Sigmoid colon (tissue), 7 donors: ENCODE results near the gene CFAP210. TPM values are rescaled to one million over a fixed set of nuclear protein-coding genes. Genes with fewer than 3 reads are reported as not detected.
"Not testable (repeated sequence)": the region's sequence is repeated elsewhere in the genome, so short reads cannot be mapped to it uniquely, and the experiment has no call there.

Experiments
- DNase-seq: peaks from one replicate; pipeline ENCODE4 v3.0.0-alpha.2; 2019
- H3K27ac ChIP-seq, 4 donors: fragments of 200-600 bp; sonication (generic); one replicate each; pipeline ENCODE4 v1.5.1; 2016 to 2019; ENCODE audit warnings: mild to moderate bottlenecking in 1 of 4
- H3K27me3 ChIP-seq, 3 donors: fragments of 200-600 bp; sonication (generic); one replicate each; pipeline ENCODE4 v1.5.1; 2019; ENCODE audit warnings: mild to moderate bottlenecking in 1 of 3
- H3K36me3 ChIP-seq, 4 donors: fragments of 200-600 bp; sonication (generic); one replicate each; pipeline ENCODE4 v1.5.1; 2016 to 2019
- H3K4me1 ChIP-seq, 4 donors: fragments of 200-600 bp; sonication (generic); one replicate each; pipeline ENCODE4 v1.5.1; 2017 to 2019
- H3K4me3 ChIP-seq, 4 donors: fragments of 200-600 bp; sonication (generic); one replicate each; pipeline ENCODE4 v1.5.1; 2017 to 2019; ENCODE audit warnings: mild to moderate bottlenecking in 2 of 4, moderate library complexity in 1 of 4
- H3K9me3 ChIP-seq, 4 donors: fragments of 200-600 bp in 3 of 4; sonication (generic) in 3 of 4; one replicate each; pipeline versions ENCODE4 v1.5.1 to v1.6.1; 2013 to 2019
- CTCF ChIP-seq, 4 experiments: fragments of 450-650 bp in 3 of 4; fragments of 200-600 bp in 1 of 4; IDR thresholded peaks; one replicate each; pipeline ENCODE4 v1.5.1; 2016 to 2019; ENCODE audit warnings: antibody characterized with exemption in 4 of 4, mild to moderate bottlenecking in 3 of 4, moderate library complexity in 2 of 4
- EP300 ChIP-seq, 4 donors: sonication (generic); formaldehyde crosslinking; IDR thresholded peaks; one replicate each; pipeline ENCODE4 v1.6.1; 2017; ENCODE audit warnings: antibody characterized with exemption in 4 of 4
- POLR2A ChIP-seq, 2 donors: fragments of 450-650 bp; IDR thresholded peaks; one replicate each; pipeline ENCODE4 v1.6.1; 2016; ENCODE audit warnings: antibody characterized with exemption in 2 of 2, mild to moderate bottlenecking in 2 of 2, moderate library complexity in 2 of 2
- POLR2AphosphoS5 ChIP-seq, 4 donors: sonication (generic); formaldehyde crosslinking; IDR thresholded peaks; one replicate each; pipeline ENCODE4 v1.6.1; 2017; ENCODE audit warnings: antibody characterized with exemption in 4 of 4
- WGBS, 2 donors: extraction: QIAGEN DNeasy Blood & Tissue Kit; methylation state at CpG; one replicate each; pipeline ENCODE4 v1.1.7; 2013; 5-methylcytosine and 5-hydroxymethylcytosine counted together
- intact Hi-C: fragments of 100-400 bp; cut with DNase I; formaldehyde crosslinking; loops from one replicate; pipeline ENCODE4 v1.15.1; 2023
- polyA plus RNA-seq, 3 donors: library from polyadenylated mRNA; stranded (reverse); fragments of 200-250 nt; gene quantifications; one replicate each; pipeline ENCODE4 v1.2.3, GENCODE V29; 2013
- total RNA-seq, 4 donors: library from RNA; depleted of rRNA; stranded (reverse); fragments of >200 nt; gene quantifications; one replicate each; pipeline ENCODE4 v1.1.0, GENCODE V29; 2016
- donor health status: healthy with polysubstance abuse.
- donor health status: Bipolar disorder and iron deficiency.
- donor health status: healthy.

The CFAP210 gene
- total and polyA plus RNA-seq, 7 donors: 0.04 TPM; not detected in 6

- TF ChIP-seq POLR2A (IDR thresholded peaks at IDR 0.05): no peak
- TF ChIP-seq EP300 (IDR thresholded peaks at IDR 0.05): no peak
- no peak for TF ChIP-seq POLR2AphosphoS5 (IDR thresholded peaks at IDR 0.05)
- no peak for TF ChIP-seq CTCF (IDR thresholded peaks at IDR 0.05)
- intact Hi-C loops: no loop called here
- WGBS, 2 donors: 88 to 91% methylated on average over 1 of the region's 1 CpG
- Histone ChIP-seq H3K27ac (no peak overlapping the region), H3K36me3 (peaks cover 0 to 43% (median 7%) of the 10 kb centered on the region in 4 donors), H3K27me3 (no peaks in the 10 kb centered on the region), H3K4me1 (peaks cover 0 to 6% (median 2%) of the 10 kb centered on the region in 4 donors), H3K4me3 (no peak overlapping the region), H3K9me3 (no peaks in the 10 kb centered on the region)
- DNase-seq: no peak
Observed at GRCh38 chr2:169620509-169620908, 73.7 kb downstream of the CFAP210 start.

DNA sequence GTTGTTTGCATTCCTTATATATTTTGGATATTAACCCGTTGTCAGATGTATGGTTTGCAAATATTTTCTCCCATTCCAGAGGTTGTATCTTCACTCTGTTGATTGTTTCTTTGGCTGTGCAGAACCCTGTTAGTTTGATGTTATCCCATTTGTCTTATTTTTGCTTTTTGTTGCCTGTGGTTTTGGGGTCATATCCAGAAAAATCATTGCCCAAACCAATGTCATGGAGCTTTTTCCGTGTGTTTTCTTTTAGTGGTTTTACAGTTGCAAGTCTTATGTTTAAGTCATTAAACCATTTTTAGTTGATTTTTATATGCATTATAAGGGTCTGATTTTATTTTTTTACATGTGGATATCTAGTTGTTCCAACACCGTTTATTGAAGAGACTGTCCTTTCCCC is 74.3 kb downstream of the CFAP210 start:
- WGBS, 2 donors: 61 to 62% methylated on average over 3 of the region's 3 CpGs
- Histone ChIP-seq H3K36me3 (peaks cover 0 to 46% (median 12%) of the 10 kb centered on the region in 4 donors), H3K27me3 (no peaks in the 10 kb centered on the region), H3K4me3 (no peak overlapping the region), H3K4me1 (peaks cover 0 to 6% (median 2%) of the 10 kb centered on the region in 4 donors), H3K27ac (no peak overlapping the region), H3K9me3 (no peaks in the 10 kb centered on the region)
- no peak for DNase-seq
- TF ChIP-seq CTCF (IDR thresholded peaks at IDR 0.05): no peak
- no peak for TF ChIP-seq EP300 (IDR thresholded peaks at IDR 0.05)
- TF ChIP-seq POLR2A (IDR thresholded peaks at IDR 0.05): no peak
- no peak for TF ChIP-seq POLR2AphosphoS5 (IDR thresholded peaks at IDR 0.05)
- intact Hi-C loops: no loop called here

DNA sequence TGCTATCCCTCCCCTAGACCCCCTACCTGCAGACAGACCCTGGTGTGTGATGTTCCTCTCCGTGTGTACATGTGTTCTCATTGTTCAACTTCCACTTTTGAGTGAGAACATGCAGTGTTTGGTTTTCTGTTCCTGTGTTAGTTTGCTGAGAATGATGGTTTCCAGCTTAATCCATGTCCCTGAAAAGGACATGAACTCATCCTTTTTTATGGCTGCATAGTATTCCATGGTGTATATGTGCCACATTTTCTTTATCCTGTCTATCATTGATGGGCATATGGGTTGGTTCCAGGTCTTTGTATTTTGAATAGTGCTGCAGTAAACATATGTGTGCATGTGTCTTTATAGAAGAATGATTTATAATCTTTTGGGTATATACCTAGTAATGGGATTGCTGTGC is 78.2 kb downstream of the CFAP210 start:
- H3K27me3 ChIP-seq, H3K9me3 ChIP-seq, intact Hi-C loops, H3K4me1 ChIP-seq, H3K4me3 ChIP-seq, H3K27ac ChIP-seq, DNase-seq: not testable (repeated sequence)
- peaks cover 0 to 64% (median 24%) of the 10 kb centered on the region in 4 donors for H3K36me3 ChIP-seq
- 96 to 98% methylated on average over 1 of the region's 1 CpG for WGBS, 2 donors

- TF ChIP-seq CTCF (IDR thresholded peaks at IDR 0.05) (no peak), EP300 (IDR thresholded peaks at IDR 0.05) (no peak), POLR2A (IDR thresholded peaks at IDR 0.05) (no peak), POLR2AphosphoS5 (IDR thresholded peaks at IDR 0.05) (no peak)
- Histone ChIP-seq H3K9me3 (no peaks in the 10 kb centered on the region), H3K27me3 (no peaks in the 10 kb centered on the region), H3K36me3 (peaks cover 6 to 85% (median 31%) of the 10 kb centered on the region in 4 donors), H3K27ac (no peak overlapping the region), H3K4me3 (no peak overlapping the region), H3K4me1 (no peaks in the 10 kb centered on the region)
- 86 to 93% methylated on average over 2 of the region's 2 CpGs for WGBS, 2 donors
- DNase-seq: no peak
- intact Hi-C loops: no loop called here
Observed at GRCh38 chr2:169613876-169614275, 80.3 kb downstream of the CFAP210 start.

GRCh38 chr2:169609264-169609663 is 84.9 kb downstream of the CFAP210 start:
- 88 to 96% methylated on average over 2 of the region's 2 CpGs for WGBS, 2 donors
- H3K27ac ChIP-seq: no peak overlapping the region
- TF ChIP-seq POLR2A (IDR thresholded peaks at IDR 0.05): no peak
- TF ChIP-seq POLR2AphosphoS5 (IDR thresholded peaks at IDR 0.05): no peak
- TF ChIP-seq EP300 (IDR thresholded peaks at IDR 0.05): no peak
- no peak for TF ChIP-seq CTCF (IDR thresholded peaks at IDR 0.05)
- no peak overlapping the region for H3K4me3 ChIP-seq
- no peaks in the 10 kb centered on the region for H3K4me1 ChIP-seq
- DNase-seq: no peak
- no peaks in the 10 kb centered on the region for H3K27me3 ChIP-seq
- no peaks in the 10 kb centered on the region for H3K9me3 ChIP-seq
- H3K36me3 ChIP-seq: peaks cover 11 to 99% (median 36%) of the 10 kb centered on the region in 4 donors
- intact Hi-C loops: no loop called here
